CD4-positive, alpha-beta T cell treated with Interferon alpha-2 for 1 hour (primary cell): ENCODE measurements around the gene MYO9A.
"Not testable (repeated sequence)": the region's sequence is repeated elsewhere in the genome, so short reads cannot be mapped to it uniquely, and the experiment has no call there.

Experiments used
- DNase-seq, 2 donors: peaks; one replicate each; pipeline ENCODE4 v3.0.0-alpha.2; 2020 to 2022

The MYO9A gene

GRCh38 chr15:72086920-72087648 is 30.9 kb downstream of the MYO9A start:
- DNase-seq: no peak

GRCh38 chr15:72086010-72086697 is 31.8 kb downstream of the MYO9A start:
- no peak for DNase-seq

GRCh38 chr15:72082176-72082575 is 35.8 kb downstream of the MYO9A start:
- DNase-seq: no peak

- no peak for DNase-seq
Measured at GRCh38 chr15:72078887-72079286, 39.1 kb downstream of the MYO9A start.

- no peak for DNase-seq
Measured at GRCh38 chr15:72077950-72078349, 40.0 kb downstream of the MYO9A start.

GRCh38 chr15:72074335-72075060 is 43.5 kb downstream of the MYO9A start:
- no peak for DNase-seq

GRCh38 chr15:72071448-72071825 is 46.5 kb downstream of the MYO9A start:
- DNase-seq: not testable (repeated sequence)

GRCh38 chr15:72070817-72071447 is 47.0 kb downstream of the MYO9A start:
- DNase-seq: no peak

- DNase-seq: no peak
Measured at GRCh38 chr15:72068856-72069255, 49.1 kb downstream of the MYO9A start.

GRCh38 chr15:72065801-72066200 is 52.1 kb downstream of the MYO9A start:
- no peak for DNase-seq

GRCh38 chr15:72063186-72063585 is 54.8 kb downstream of the MYO9A start:
- DNase-seq: no peak

GRCh38 chr15:72062319-72062718 is 55.6 kb downstream of the MYO9A start:
- DNase-seq: no peak

GRCh38 chr15:72060687-72061250 is 57.2 kb downstream of the MYO9A start:
- no peak for DNase-seq

GRCh38 chr15:72058585-72058984 is 59.4 kb downstream of the MYO9A start:
- no peak for DNase-seq

GRCh38 chr15:72057548-72058091 is 60.3 kb downstream of the MYO9A start:
- DNase-seq: no peak

- DNase-seq: not testable (repeated sequence)
Measured at GRCh38 chr15:72056217-72056616, 61.7 kb downstream of the MYO9A start.

- not testable (repeated sequence) for DNase-seq
Measured at GRCh38 chr15:72053297-72053696, 64.7 kb downstream of the MYO9A start.

GRCh38 chr15:72050700-72051099 is 67.2 kb downstream of the MYO9A start:
- no peak for DNase-seq

GRCh38 chr15:72047020-72047419 is 70.9 kb downstream of the MYO9A start:
- no peak for DNase-seq

GRCh38 chr15:72044956-72045355 is 73.0 kb downstream of the MYO9A start:
- DNase-seq: no peak

- no peak for DNase-seq
Measured at GRCh38 chr15:72042865-72043264, 75.1 kb downstream of the MYO9A start.

GRCh38 chr15:72042054-72042453 is 75.9 kb downstream of the MYO9A start:
- no peak for DNase-seq

- no peak for DNase-seq
Measured at GRCh38 chr15:72037321-72037720, 80.6 kb downstream of the MYO9A start.
